K562 (cell line): ENCODE results near the gene NEU1. TPM values are rescaled to one million over a fixed set of nuclear protein-coding genes. Genes with fewer than 3 reads are reported as not detected.

Experiments
- BRCA1 ChIP-seq, 2 experiments: fragments of 450-650 bp in 1 of 2; sonication (generic) in 1 of 2; formaldehyde crosslinking in 1 of 2; IDR thresholded peaks; 2 replicates each; pipeline versions ENCODE4 v1.5.0 to v1.6.1; 2017 to 2020; ENCODE audit warnings: mild to moderate bottlenecking in 1 of 2, missing genetic modification reagents in 1 of 2
- ID3 ChIP-seq, 2 experiments: fragments of 250-450 bp in 1 of 2; fragments of 450-650 bp in 1 of 2; sonication (Bioruptor Pico) in 1 of 2; IDR thresholded peaks; 2 replicates each; pipeline versions ENCODE4 v1.6.1 to v1.8.0; 2016 to 2021; ENCODE audit warnings: mild to moderate bottlenecking in 2 of 2, moderate library complexity in 2 of 2, missing compliant biosample characterization in 1 of 2, missing genetic modification characterization in 1 of 2
- MGA ChIP-seq: fragments of 450-650 bp; IDR thresholded peaks from 2 replicates; pipeline ENCODE4 v1.6.1; 2016; ENCODE audit warnings: mild to moderate bottlenecking, moderate library complexity
- MTF1 ChIP-seq: fragments of 250-450 bp; sonication (Bioruptor Pico); IDR thresholded peaks from 2 replicates; pipeline ENCODE4 v1.9.0; 2021; ENCODE audit warnings: moderate library complexity, mild to moderate bottlenecking, inconsistent platforms, borderline replicate concordance
- NCOR1 ChIP-seq: fragments of 450-650 bp; IDR thresholded peaks from 2 replicates; pipeline ENCODE4 v1.6.1; 2016; ENCODE audit warnings: mild to moderate bottlenecking, moderate library complexity
- NFRKB ChIP-seq: fragments of 450-650 bp; IDR thresholded peaks from 2 replicates; pipeline ENCODE4 v1.6.1; 2016; ENCODE audit warnings: low read depth
- PATZ1 ChIP-seq: fragments of 250-450 bp; sonication (Bioruptor Pico); IDR thresholded peaks from 2 replicates; pipeline ENCODE4 v1.5.0; 2020; ENCODE audit warnings: mild to moderate bottlenecking, borderline replicate concordance
- USF2 ChIP-seq: sonication (generic); formaldehyde crosslinking; IDR thresholded peaks from 2 replicates; pipeline ENCODE4 v1.5.0; 2020; ENCODE audit warnings: missing genetic modification reagents
- ZNF124 ChIP-seq: sonication (generic); formaldehyde crosslinking; IDR thresholded peaks from 2 replicates; pipeline ENCODE4 v1.8.1; 2022; ENCODE audit warnings: missing genetic modification reagents
- ZNF699 ChIP-seq: fragments of 250-450 bp; sonication (Bioruptor Pico); IDR thresholded peaks from 2 replicates; pipeline ENCODE4 v1.8.0; 2021; ENCODE audit warnings: mild to moderate bottlenecking, moderate library complexity; ENCODE audit not compliant: insufficient replicate concordance
- polyA plus RNA-seq, 8 experiments: library from polyadenylated mRNA; depleted of rRNA in 4 of 8; stranded (reverse) in 5 of 8; unstranded in 3 of 8; fragments of >200 nt; fragmentation: Nextera tagmentation in 2 of 8; fragmentation: Illumina TruSeq in 1 of 8; extraction: Ambion mirVana in 2 of 8; extraction: Trizol in 1 of 8; gene quantifications; 2 replicates each; pipeline versions ENCODE4 v1.2.1 to v1.2.3, GENCODE V29; 2011 to 2014; ENCODE audit warnings: inconsistent platforms in 1 of 8, missing spikeins in 1 of 8
- total RNA-seq, 7 experiments: library from RNA; depleted of rRNA in 6 of 7; stranded (reverse); fragments of >200 nt in 6 of 7; fragmentation: Illumina TruSeq in 2 of 7; extraction: Trizol in 2 of 7; gene quantifications; 2 replicates each; pipeline versions ENCODE4 v1.2.1 to v1.2.3, GENCODE V29; 2011 to 2021; ENCODE audit warnings: low replicate concordance in 1 of 7

Gene NEU1
- total and polyA plus RNA-seq, 9 of the 15 experiments (the other 6 are each of a cell fraction or from before 2014, with no cell fraction given) = 14.8 to 67.8 (median 51.0) TPM

GRCh38 chr6:31834367-31835250 is 28.0 kb downstream of the NEU1 start (continued):
- peak; percentile 90 for TF ChIP-seq MTF1 (CRISPR knock-in tag)
- TF ChIP-seq ZNF124 (CRISPR knock-in tag) = no peak
- peak; percentile 97 for TF ChIP-seq NFRKB
- 0 out of 2 replicates have a peak, but pooled peaks have one; percentile 65 for TF ChIP-seq ID3 (CRISPR knock-in tag; IDR thresholded peaks at IDR 0.05)
- peak; percentile 59 for TF ChIP-seq ID3 (tag; IDR thresholded peaks at IDR 0.05)
- no peak for TF ChIP-seq NCOR1
- TF ChIP-seq ZNF699 = no peak
- TF ChIP-seq USF2 (CRISPR knock-in tag) = no peak
- TF ChIP-seq PATZ1 (CRISPR knock-in tag) = no peak; the same call in none of the 2 replicates
- no peak for TF ChIP-seq MGA
- no peak for TF ChIP-seq BRCA1 (IDR thresholded peaks at IDR 0.05)
- TF ChIP-seq BRCA1 (CRISPR knock-in tag; IDR thresholded peaks at IDR 0.05) = no peak
